KG1 (cell line): ENCODE data around the gene ARAP1.

ENCODE experiments used
- DNase-seq: peaks from one replicate; lab custom pipeline; 2025; lab: John Stamatoyannopoulos, UW

ARAP1 gene

GRCh38 chr11:72779495-72780128, 27.4 kb upstream of the ARAP1 start:
- DNase-seq: no peak

- DNase-seq: no peak
Observed at GRCh38 chr11:72778535-72779494, 26.6 kb upstream of the ARAP1 start.

- DNase-seq: no peak
Observed at GRCh38 chr11:72777755-72778278, 25.6 kb upstream of the ARAP1 start.

- no peak for DNase-seq
Observed at GRCh38 chr11:72776844-72777754, 24.9 kb upstream of the ARAP1 start.

- DNase-seq: no peak
Observed at GRCh38 chr11:72776117-72776843, 24.1 kb upstream of the ARAP1 start.

- DNase-seq: no peak
Observed at GRCh38 chr11:72775288-72776110, 23.3 kb upstream of the ARAP1 start.

- DNase-seq: no peak
Observed at GRCh38 chr11:72774499-72774898, 22.3 kb upstream of the ARAP1 start.

- no peak for DNase-seq
Observed at GRCh38 chr11:72773696-72774095, 21.5 kb upstream of the ARAP1 start.

- no peak for DNase-seq
Observed at GRCh38 chr11:72773291-72773690, 21.1 kb upstream of the ARAP1 start.

- DNase-seq: no peak
Observed at GRCh38 chr11:72772059-72772458, 19.9 kb upstream of the ARAP1 start.

- no peak for DNase-seq
Observed at GRCh38 chr11:72771507-72771906, 19.3 kb upstream of the ARAP1 start.

GRCh38 chr11:72770799-72771198, 18.6 kb upstream of the ARAP1 start:
- DNase-seq: no peak

GRCh38 chr11:72769680-72770079, 17.5 kb upstream of the ARAP1 start:
- no peak for DNase-seq

- DNase-seq: no peak
Observed at GRCh38 chr11:72768581-72768980, 16.4 kb upstream of the ARAP1 start.

GRCh38 chr11:72767203-72768062, 15.2 kb upstream of the ARAP1 start:
- no peak for DNase-seq

GRCh38 chr11:72766152-72766902, 14.1 kb upstream of the ARAP1 start:
- no peak for DNase-seq

GRCh38 chr11:72764503-72764902, 12.3 kb upstream of the ARAP1 start:
- no peak for DNase-seq

- DNase-seq: no peak
Observed at GRCh38 chr11:72763823-72764222, 11.6 kb upstream of the ARAP1 start.
